HepG2 (cell line): Measurements from ENCODE around the gene PDRG1. TPM values are rescaled to one million over a fixed set of nuclear protein-coding genes. Genes with fewer than 3 reads are reported as not detected.

ENCODE experiments used
- AKAP8 ChIP-seq: sonication (generic); formaldehyde crosslinking; IDR thresholded peaks from 2 replicates; pipeline ENCODE4 v1.5.1; 2020; ENCODE audit warnings: mild to moderate bottlenecking, missing genetic modification reagents
- CAMTA2 ChIP-seq: sonication (generic); formaldehyde crosslinking; IDR thresholded peaks from 2 replicates; pipeline ENCODE4 v1.4.0; 2020; ENCODE audit warnings: mild to moderate bottlenecking, missing genetic modification reagents, borderline replicate concordance
- DNMT1 ChIP-seq: sonication (generic); formaldehyde crosslinking; IDR thresholded peaks from 2 replicates; pipeline ENCODE4 v1.5.1; 2020; ENCODE audit warnings: mild to moderate bottlenecking, missing genetic modification reagents
- ELF1 ChIP-seq: sonication (generic); formaldehyde crosslinking; IDR thresholded peaks from 2 replicates; pipeline ENCODE4 v1.4.0; 2020; ENCODE audit warnings: missing genetic modification reagents
- HDAC1 ChIP-seq: sonication (generic); formaldehyde crosslinking; IDR thresholded peaks from 2 replicates; pipeline ENCODE4 v1.5.1; 2020; ENCODE audit warnings: mild to moderate bottlenecking, missing genetic modification reagents
- KIAA2018 ChIP-seq: sonication (generic); formaldehyde crosslinking; IDR thresholded peaks from 2 replicates; pipeline ENCODE4 v1.5.0; 2020; ENCODE audit warnings: mild to moderate bottlenecking, missing genetic modification reagents, borderline replicate concordance
- KMT2A ChIP-seq: sonication (generic); formaldehyde crosslinking; IDR thresholded peaks from 2 replicates; pipeline ENCODE4 v1.4.0; 2020; ENCODE audit warnings: missing genetic modification reagents
- MBD4 ChIP-seq: IDR thresholded peaks from 2 replicates; pipeline ENCODE4 v1.6.1; 2012; ENCODE audit warnings: low read length, inconsistent platforms, borderline replicate concordance
- MLX ChIP-seq: IDR thresholded peaks from 2 replicates; pipeline ENCODE4 v1.6.1; 2016
- NFKBIZ ChIP-seq: IDR thresholded peaks from 2 replicates; pipeline ENCODE4 v1.6.1; 2018; ENCODE audit warnings: missing genetic modification reagents, missing compliant biosample characterization
- RAD51 ChIP-seq: fragments of 450-650 bp; IDR thresholded peaks from 2 replicates; pipeline ENCODE4 v1.6.1; 2016; ENCODE audit warnings: borderline replicate concordance
- RARG ChIP-seq: sonication (generic); formaldehyde crosslinking; IDR thresholded peaks from 2 replicates; pipeline ENCODE4 v1.4.0; 2020; ENCODE audit warnings: low read depth, mild to moderate bottlenecking, missing genetic modification reagents
- SOX5 ChIP-seq: IDR thresholded peaks from 2 replicates; pipeline ENCODE4 v1.6.1; 2016; ENCODE audit warnings: borderline replicate concordance
- TP53 ChIP-seq: sonication (generic); formaldehyde crosslinking; conservative IDR thresholded peaks from 2 replicates; pipeline ENCODE4 v1.4.0; 2020; ENCODE audit warnings: missing genetic modification reagents
- ZKSCAN8 ChIP-seq: IDR thresholded peaks from 2 replicates; pipeline ENCODE4 v1.6.1; 2016; ENCODE audit warnings: borderline replicate concordance, missing genetic modification reagents, missing compliant biosample characterization
- ZMYM3 ChIP-seq: sonication (generic); formaldehyde crosslinking; IDR thresholded peaks from 2 replicates; pipeline ENCODE4 v1.5.1; 2020; ENCODE audit warnings: mild to moderate bottlenecking, missing genetic modification reagents
- ZNF101 ChIP-seq: sonication (generic); formaldehyde crosslinking; IDR thresholded peaks from 2 replicates; pipeline ENCODE4 v1.4.0; 2020; ENCODE audit warnings: mild to moderate bottlenecking, low read depth, missing genetic modification reagents, borderline replicate concordance
- ZNF17 ChIP-seq: sonication (generic); formaldehyde crosslinking; IDR thresholded peaks from 2 replicates; pipeline ENCODE4 v1.5.0; 2020; ENCODE audit warnings: mild to moderate bottlenecking, missing genetic modification reagents
- ZNF331 ChIP-seq: sonication (generic); formaldehyde crosslinking; IDR thresholded peaks from 2 replicates; pipeline ENCODE4 v1.4.0; 2020; ENCODE audit warnings: missing genetic modification reagents
- ZNF598 ChIP-seq: sonication (generic); formaldehyde crosslinking; IDR thresholded peaks from 2 replicates; pipeline ENCODE4 v1.5.1; 2020; ENCODE audit warnings: mild to moderate bottlenecking, missing genetic modification reagents, borderline replicate concordance
- ZNF629 ChIP-seq: sonication (generic); formaldehyde crosslinking; conservative IDR thresholded peaks from 2 replicates; pipeline ENCODE4 v1.5.0; 2020; ENCODE audit warnings: missing genetic modification reagents
- ZNF660 ChIP-seq: sonication (generic); formaldehyde crosslinking; IDR thresholded peaks from 2 replicates; pipeline ENCODE4 v1.5.1; 2020; ENCODE audit warnings: mild to moderate bottlenecking, low read depth, missing genetic modification reagents, borderline replicate concordance
- polyA plus RNA-seq, 8 experiments: library from polyadenylated mRNA; depleted of rRNA in 3 of 8; stranded (reverse) in 7 of 8; unstranded in 1 of 8; fragments of >200 nt; fragmentation: Illumina TruSeq in 4 of 8; extraction: Trizol in 4 of 8; gene quantifications; 2 replicates each; pipeline versions ENCODE4 v1.2.1 to v1.2.3, GENCODE V29; 2011 to 2016; ENCODE audit warnings: low read depth in 4 of 8, missing spikeins in 1 of 8, mixed read lengths in 1 of 8; ENCODE audit not compliant: insufficient read depth in 1 of 8
- total RNA-seq, 5 experiments: library from RNA; depleted of rRNA; stranded (reverse); fragments of >200 nt; fragmentation: Illumina TruSeq; extraction: Trizol; gene quantifications; 2 replicates each; pipeline ENCODE4 v1.2.3, GENCODE V29; 2016; ENCODE audit warnings: low read depth in 1 of 5

The PDRG1 gene
- total and polyA plus RNA-seq, 2 of the 13 experiments (the other 11 are each of a cell fraction or from before 2014, with no cell fraction given): 16.6 to 18.0 TPM

GRCh38 chr20:31951530-31952453, at the start of gene PDRG1 (continued):
- peak; percentile 77 for TF ChIP-seq MLX (CRISPR knock-in tag)
- TF ChIP-seq ZKSCAN8 (CRISPR knock-in tag): peak; percentile 72; the same call in 1 of the 2 replicates
- TF ChIP-seq NFKBIZ (CRISPR knock-in tag): peak; percentile 59; the same call in 1 of the 2 replicates
- peak; percentile 90 for TF ChIP-seq DNMT1 (CRISPR knock-in tag)
- TF ChIP-seq MBD4: no peak
- no peak for TF ChIP-seq ZNF660
- TF ChIP-seq RAD51: no peak
- peak; percentile 62; the same call in 1 of the 2 replicates for TF ChIP-seq HDAC1 (CRISPR knock-in tag)
- no peak for TF ChIP-seq ZNF101 (CRISPR knock-in tag)
- peak; percentile 100 for TF ChIP-seq ZMYM3
- peak; percentile 82; the same call in 1 of the 2 replicates for TF ChIP-seq CAMTA2 (CRISPR knock-in tag)
- TF ChIP-seq ZNF17 (CRISPR knock-in tag): no peak
- TF ChIP-seq TP53: peak; percentile 41; the same call in 1 of the 2 replicates
- peak; percentile 97 for TF ChIP-seq KMT2A (CRISPR knock-in tag)
- no peak for TF ChIP-seq RARG
- peak; percentile 95 for TF ChIP-seq ELF1 (CRISPR knock-in tag)
- no peak; the same call in 1 of the 2 replicates for TF ChIP-seq ZNF629
- TF ChIP-seq KIAA2018 (CRISPR knock-in tag): 0 out of 2 replicates have a peak, but pooled peaks have one; percentile 44
- no peak for TF ChIP-seq SOX5 (CRISPR knock-in tag)
- peak; percentile 100 for TF ChIP-seq ZNF598 (CRISPR knock-in tag)
- TF ChIP-seq AKAP8 (CRISPR knock-in tag): no peak; the same call in 1 of the 2 replicates
- peak; percentile 68 for TF ChIP-seq ZNF331
